IPS-NIHi7 (cell line): Measurements from ENCODE around the gene AMFR.
"Not testable (repeated sequence)": the region's sequence is repeated elsewhere in the genome, so short reads cannot be mapped to it uniquely, and the experiment has no call there.

Experiments
- DNase-seq: peaks from one replicate; pipeline ENCODE4 v3.0.0; 2012; ENCODE audit warnings: mixed read lengths; ENCODE audit errors: extremely low spot score

Gene AMFR

GRCh38 chr16:56388209-56388608 is 37.1 kb downstream of the AMFR start:
- DNase-seq = no peak

DNA sequence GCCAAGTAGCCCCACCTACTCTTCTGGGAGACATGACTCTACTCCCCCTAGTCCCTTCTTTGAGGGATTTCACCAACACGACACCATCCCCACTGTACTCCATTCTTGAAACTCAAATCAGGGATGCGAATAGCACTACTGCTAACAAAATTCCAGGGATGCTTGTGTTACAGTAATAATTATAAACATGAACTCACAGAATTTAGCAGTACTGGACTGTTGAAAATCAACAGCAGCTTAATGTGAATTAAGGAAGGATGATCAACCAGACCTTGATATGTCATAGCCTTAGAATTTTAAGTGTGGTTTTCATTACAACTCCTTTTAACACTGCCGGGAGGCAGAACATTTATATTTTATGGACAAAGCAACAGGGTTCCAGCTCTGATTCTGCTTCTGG is 37.9 kb downstream of the AMFR start:
- no peak for DNase-seq

DNA sequence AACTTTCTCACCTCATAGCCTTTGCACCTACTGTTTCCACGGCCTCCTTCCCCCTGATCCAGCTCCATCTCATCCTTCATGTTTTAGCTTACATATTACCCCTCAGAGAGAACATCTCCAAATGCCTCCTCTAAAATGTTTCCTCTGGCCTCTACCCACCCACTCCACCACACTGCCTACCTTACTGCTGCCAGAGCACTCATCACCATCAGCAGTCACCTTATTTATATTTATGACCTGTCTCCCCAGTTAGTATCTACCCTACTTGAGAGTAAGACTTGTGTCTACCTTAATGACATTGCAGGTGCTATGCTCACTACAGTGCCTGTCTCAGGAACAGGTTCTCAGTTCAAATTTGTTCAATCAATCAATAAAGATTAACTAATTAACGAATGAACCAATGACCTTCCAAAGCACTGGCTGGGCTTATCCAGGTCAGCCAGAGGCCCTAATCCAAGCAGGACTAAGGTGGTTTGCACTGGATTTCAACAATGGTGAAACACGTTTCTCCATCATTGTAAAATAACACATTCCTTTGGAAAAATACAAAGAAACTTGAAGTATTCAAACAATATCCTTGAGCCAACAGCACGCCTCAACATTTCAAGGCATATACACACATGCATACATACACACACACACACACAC is 41.1 kb downstream of the AMFR start:
- no peak for DNase-seq

DNA sequence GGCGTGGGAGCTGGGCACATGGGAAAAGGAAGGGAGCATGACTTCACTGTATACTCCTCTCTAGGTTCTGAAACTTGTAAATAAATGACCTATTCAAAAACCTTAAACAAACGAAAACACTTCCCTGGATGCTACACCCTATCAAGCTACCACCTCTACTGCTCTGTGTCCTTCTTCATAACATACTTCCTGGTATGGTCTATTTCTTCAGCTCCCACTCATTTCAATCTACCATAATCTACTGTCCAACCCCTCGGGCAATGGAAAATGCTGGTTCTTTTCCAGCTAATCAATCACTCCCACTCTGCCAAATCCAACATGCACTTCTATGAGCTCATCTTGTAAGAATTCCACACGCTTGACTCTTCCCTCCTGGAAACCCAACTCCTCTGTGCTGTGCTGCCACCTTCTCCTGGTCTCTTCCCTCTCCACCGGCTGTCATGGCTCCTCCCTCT is 42.4 kb downstream of the AMFR start:
- DNase-seq = no peak

DNA sequence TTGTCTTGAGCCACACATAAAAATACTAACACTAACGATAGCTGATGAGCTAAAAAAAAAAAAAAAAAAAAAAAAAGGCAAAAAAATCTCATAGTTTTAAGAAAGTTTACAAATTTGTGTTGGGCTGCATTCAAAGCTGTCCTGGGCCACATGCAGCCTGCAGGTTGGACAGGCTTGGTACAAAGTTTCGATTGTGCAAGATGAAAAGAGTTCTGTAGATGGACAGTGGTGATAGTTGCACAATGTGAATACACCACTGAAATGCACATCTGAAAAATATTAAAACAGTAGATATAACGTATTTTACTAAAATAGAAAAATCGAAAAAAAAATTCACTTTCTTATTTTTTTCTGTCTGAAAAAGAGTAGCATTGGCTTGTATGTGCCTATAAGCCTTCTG is 42.9 kb downstream of the AMFR start:
- DNase-seq = no peak

GRCh38 chr16:56380778-56381485 is 44.4 kb downstream of the AMFR start:
- DNase-seq = not testable (repeated sequence)

DNA sequence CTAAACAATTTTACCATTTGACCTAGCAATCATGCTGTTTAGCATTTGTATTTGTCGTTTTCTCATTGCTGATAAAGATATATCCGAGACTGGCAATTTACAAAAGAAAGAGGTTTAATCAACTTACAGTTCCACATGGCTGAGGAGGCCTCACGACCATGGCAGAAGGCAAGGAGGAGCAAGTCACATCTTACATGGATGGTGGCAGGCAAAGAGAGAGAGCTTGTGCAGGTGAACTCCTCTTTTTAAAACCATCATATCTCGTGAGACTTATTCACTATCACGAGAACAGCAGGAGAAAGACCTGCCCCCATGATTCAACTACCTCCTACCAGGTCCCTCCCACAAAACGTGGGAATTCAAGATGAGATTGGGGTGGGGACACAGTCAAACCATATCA is 46.3 kb downstream of the AMFR start:
- not testable (repeated sequence) for DNase-seq

- DNase-seq = not testable (repeated sequence)
These were observed 49.6 kb downstream of the AMFR start for GRCh38 chr16:56375792-56376191.

DNA sequence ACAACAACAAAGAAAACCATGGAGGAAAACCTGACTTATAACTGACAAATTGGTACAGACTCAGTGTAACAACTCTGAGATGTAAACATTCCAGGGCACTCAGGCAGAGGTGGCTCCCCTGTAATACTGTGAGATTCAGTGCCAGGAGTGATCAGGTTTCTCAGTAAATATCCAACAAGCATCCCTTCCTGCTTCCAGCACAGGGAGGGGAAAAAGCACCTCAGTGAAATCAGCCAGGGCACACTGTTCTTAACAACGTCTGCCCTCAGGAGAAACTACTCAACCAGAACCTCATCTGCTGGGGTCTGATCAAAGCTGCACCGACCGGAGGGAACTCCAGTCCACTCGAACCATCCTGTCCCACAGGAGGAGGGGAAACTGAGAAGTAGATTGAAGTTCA is 52.3 kb downstream of the AMFR start:
- DNase-seq = peak; percentile 10

DNA sequence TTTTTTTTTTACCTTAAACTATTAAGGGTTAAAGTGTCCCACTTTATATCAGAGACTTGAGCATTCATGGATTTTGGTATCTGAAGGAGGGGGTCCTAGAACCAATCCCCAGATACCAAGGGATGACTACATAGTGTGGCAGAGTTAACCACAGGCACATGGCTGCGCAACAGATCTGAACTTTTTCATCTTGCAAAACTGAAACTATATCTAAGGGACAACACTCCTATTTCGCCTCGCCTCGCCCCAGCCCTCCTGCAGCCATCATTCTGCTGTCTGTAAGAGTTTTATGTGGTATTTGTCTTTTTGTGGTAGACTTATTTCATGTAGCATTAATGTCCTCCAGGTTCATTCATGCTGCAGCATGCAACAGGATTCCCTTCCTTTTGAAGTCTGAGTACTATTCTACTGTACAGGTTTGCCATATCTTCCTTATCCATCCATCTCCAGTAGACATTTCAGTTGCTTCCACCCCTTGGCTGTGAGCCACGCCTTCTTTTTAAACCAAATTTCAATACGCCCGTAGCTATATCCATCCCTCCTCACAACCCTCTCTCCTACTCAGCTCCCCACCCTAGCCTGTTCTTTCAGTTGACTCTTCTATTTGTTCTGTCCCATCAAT is 53.2 kb downstream of the AMFR start:
- peak; percentile 3 for DNase-seq

DNA sequence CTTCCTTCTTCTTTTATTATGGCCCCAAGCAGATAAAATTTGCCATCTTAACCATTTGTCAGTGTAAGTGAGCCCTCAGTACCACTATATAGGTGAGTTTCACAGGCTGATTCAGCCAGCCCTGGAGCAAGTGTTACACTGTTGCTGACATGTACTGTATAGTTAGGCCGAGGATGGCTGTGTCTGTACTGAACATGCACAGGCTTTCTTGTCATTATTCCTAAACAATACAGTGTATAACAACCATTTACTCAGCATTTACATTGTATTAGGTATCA is 53.7 kb downstream of the AMFR start:
- DNase-seq = no peak

DNA sequence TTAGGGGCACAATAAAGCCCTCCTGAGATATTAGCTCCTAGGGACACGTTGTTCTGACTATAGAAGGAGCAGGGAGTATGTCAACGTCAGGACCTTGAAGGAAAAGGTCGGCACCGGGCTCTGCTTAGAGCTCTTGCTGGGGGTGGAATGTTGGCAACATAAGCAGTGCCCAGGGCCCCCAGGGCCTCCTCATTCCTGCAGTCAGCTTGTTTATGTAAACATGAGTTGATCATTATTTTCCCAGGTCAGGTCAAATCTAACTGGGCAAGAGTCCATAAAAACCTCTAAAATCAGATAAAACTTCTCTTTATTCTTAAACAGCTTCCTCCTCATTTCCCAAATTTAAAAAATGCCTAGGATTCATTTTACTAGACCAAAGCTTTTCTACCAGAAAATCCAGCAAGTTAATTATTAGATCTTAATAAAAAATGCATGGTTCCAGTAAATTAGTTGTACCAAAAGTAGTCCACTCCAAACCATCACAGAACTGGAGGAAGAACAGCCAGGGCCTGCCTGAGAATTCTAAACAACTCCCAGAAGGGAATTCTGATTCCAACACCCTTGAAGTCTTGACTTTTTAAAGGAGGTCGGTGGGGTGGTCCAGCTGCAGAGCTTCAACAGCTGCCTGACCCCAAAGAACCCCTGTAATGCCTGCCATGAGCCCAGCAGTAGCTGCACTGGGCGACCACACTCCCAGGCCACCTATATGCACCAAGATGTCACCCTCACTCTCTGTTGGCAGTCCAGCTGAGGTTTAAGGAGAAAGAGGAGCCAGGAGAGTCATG is 54.3 kb downstream of the AMFR start:
- DNase-seq = peak; percentile 8

- DNase-seq = peak; percentile 4
These were observed 55.0 kb downstream of the AMFR start for GRCh38 chr16:56370185-56370874.

DNA sequence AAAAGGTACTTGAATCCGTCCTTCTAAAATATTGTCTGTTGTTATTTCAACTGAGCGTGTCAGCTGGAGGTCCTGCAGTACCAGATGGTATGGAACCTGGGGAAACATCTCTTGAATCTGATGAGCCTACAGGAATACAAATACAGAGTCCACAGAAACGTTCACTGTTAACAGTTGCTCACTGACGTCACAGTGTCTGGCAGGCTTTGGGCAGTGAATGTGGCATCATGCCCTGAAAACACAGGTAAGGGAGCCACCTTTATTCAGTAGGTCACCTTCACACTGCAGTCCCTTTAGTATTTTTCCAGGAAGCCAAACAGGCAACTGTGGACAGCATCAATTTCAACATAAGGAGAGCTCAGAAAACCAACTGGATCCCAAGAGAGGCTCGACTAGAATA is 56.1 kb downstream of the AMFR start:
- peak; percentile 2 for DNase-seq

- no peak for DNase-seq
These were observed 56.8 kb downstream of the AMFR start for GRCh38 chr16:56368545-56368944.

DNA sequence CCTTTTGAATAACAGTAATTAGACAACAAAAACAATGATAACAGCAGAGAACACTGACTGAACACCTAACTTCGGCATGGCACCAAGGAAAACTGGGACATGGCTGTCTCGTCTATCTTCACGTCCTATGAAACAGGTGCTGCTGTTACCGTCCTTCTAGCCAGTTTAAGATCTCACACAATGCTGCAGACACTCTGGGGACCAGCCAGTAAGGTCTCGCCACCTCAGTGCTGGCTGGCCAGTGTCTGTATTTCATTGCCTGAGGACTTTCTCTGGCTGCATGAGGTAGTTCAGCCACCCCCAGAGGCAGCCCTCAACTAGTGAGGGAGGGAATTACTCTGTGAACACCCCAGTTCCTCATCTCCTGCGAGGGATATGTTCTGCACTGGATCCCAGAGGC is 57.6 kb downstream of the AMFR start:
- peak; percentile 6 for DNase-seq

DNA sequence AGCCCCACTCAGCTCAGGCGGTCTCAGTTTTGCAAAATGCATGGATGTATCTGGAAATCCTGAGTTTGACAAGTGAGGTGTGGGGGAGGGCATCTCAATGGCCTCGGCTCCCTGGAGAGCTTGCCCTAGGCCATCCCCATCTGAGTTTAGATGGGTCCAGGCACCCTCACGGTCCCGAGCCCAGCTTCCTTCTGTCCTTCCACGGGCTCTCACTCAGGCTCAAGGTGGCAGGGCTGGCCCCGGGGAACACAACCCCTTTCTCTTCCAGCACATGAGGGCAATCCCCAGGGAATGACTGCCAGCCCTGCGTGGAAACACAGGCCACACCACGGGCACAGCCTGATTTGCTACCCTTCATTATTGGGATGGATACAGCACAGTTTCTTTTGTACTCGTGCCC is 58.4 kb downstream of the AMFR start:
- peak; percentile 5 for DNase-seq

- peak; percentile 4 for DNase-seq
These were observed 59.8 kb downstream of the AMFR start for GRCh38 chr16:56365552-56365951.

DNA sequence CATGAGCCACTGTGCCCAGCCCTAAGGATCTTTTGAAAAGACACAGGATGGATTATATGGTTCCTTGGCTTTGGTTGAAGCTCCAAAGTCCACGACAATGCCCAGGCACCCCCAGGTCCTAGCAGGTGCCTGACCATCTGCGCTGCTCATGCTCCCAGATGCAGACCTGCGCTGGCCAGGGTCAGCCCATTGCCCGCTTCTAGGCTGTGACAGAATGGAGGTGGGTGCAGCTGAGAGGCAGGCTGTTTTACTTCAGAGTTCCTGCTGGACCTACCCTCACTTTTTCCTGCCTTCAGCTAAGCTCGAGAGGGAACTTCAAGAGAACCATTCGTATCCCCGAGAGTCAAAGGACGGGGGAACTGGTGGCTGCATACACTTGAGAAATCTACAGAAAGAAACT is 60.5 kb downstream of the AMFR start:
- DNase-seq = peak; percentile 2

GRCh38 chr16:56363781-56364565 is 61.4 kb downstream of the AMFR start:
- DNase-seq = peak; percentile 2

DNA sequence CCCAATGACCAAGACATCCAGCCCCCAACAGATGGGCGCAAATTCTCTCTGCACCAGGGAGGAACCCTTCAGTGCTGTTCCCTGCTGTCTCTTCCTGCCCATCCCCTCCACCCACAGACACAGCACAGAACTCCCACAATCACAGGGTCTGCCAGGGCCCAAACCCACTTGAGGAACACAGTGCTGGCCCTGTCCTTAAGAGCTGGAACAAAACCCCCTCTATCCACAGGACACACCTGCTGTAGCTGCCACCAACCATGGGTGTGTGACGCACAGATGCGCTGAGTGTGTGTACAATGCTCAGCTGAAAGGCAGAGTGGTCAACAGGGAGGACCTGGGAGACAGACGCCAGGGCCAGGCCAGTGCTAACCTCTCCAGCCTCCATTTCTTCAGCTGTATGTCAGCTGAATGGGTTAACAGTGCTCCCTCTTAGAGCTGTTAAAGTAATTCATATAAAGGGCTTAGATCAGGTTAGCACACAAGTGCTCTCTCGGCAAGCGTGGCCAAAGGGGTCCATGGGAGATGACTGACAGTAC is 62.1 kb downstream of the AMFR start:
- no peak for DNase-seq
